Body of pancreas (tissue), 4 donors: ENCODE measurements around the gene TANC1. TPM values are rescaled to one million over a fixed set of nuclear protein-coding genes. Genes with fewer than 3 reads are reported as not detected.
"Not testable (repeated sequence)": the region's sequence is repeated elsewhere in the genome, so short reads cannot be mapped to it uniquely, and the experiment has no call there.

Source experiments
- ATAC-seq: fragments of 150-250 bp; one replicate; pipeline ENCODE4 v1.9.1; 2016
- DNase-seq, 4 donors: peaks; one replicate each; pipeline ENCODE4 v3.0.0-alpha.2; 2019
- H3K27ac ChIP-seq, 4 donors: fragments of 200-600 bp; sonication (generic); 1 replicate in 3 of 4; 2 replicates in 1 of 4; pipeline versions ENCODE4 v1.5.1 to v1.6.1; 2016 to 2019; ENCODE audit warnings: mild to moderate bottlenecking in 1 of 4, mixed read lengths in 1 of 4, moderate library complexity in 1 of 4
- H3K27me3 ChIP-seq, 2 donors: fragments of 200-600 bp; sonication (generic); one replicate each; pipeline ENCODE4 v1.6.0; 2016; ENCODE audit warnings: mild to moderate bottlenecking in 1 of 2
- H3K36me3 ChIP-seq, 2 donors: fragments of 200-600 bp; sonication (generic); replicated peaks in 1 of 2; 2 replicates each; pipeline ENCODE4 v1.5.1; 2016; ENCODE audit warnings: low read depth in 2 of 2; ENCODE audit not compliant: insufficient read depth in 1 of 2
- H3K4me1 ChIP-seq: fragments of 200-600 bp; sonication (generic); one replicate; pipeline ENCODE4 v1.6.0; 2016
- H3K4me3 ChIP-seq, 2 donors: fragments of 200-600 bp; sonication (generic); 1 replicate in 1 of 2; 2 replicates in 1 of 2; pipeline ENCODE4 v1.5.1; 2016 to 2019
- H3K9me3 ChIP-seq, 3 donors: fragments of 200-600 bp; sonication (generic); 1 replicate in 2 of 3; 2 replicates in 1 of 3; pipeline ENCODE4 v1.5.1; 2016
- POLR2A ChIP-seq, 3 donors: fragments of 450-650 bp; IDR thresholded peaks; one replicate each; pipeline ENCODE4 v1.6.1; 2016; ENCODE audit warnings: antibody characterized with exemption in 3 of 3, mild to moderate bottlenecking in 2 of 3
- WGBS, 2 donors: methylation state at CpG; one replicate each; pipeline ENCODE4 v1.1.5; 2017; 5-methylcytosine and 5-hydroxymethylcytosine counted together
- intact Hi-C: fragments of 100-400 bp; cut with DNase I; formaldehyde crosslinking; loops from one replicate; pipeline ENCODE4 v1.15.1; 2023
- total RNA-seq, 2 donors: library from RNA; depleted of rRNA; stranded (reverse); fragments of >200 nt; gene quantifications; one replicate each; pipeline ENCODE4 v1.1.0, GENCODE V29; 2016
- TF ChIP-seq, protein P1 (sequence below), 7 experiments: fragments of 450-650 bp in 4 of 7; fragments of 200-600 bp in 3 of 7; sonication (generic) in 3 of 7; IDR thresholded peaks; one replicate each; pipeline ENCODE4 v1.5.1; 2016 to 2019; ENCODE audit warnings: antibody characterized with exemption in 7 of 7

The TANC1 gene
- total RNA-seq, 2 donors from 2014 or later = 23.1 to 23.3 TPM

DNA sequence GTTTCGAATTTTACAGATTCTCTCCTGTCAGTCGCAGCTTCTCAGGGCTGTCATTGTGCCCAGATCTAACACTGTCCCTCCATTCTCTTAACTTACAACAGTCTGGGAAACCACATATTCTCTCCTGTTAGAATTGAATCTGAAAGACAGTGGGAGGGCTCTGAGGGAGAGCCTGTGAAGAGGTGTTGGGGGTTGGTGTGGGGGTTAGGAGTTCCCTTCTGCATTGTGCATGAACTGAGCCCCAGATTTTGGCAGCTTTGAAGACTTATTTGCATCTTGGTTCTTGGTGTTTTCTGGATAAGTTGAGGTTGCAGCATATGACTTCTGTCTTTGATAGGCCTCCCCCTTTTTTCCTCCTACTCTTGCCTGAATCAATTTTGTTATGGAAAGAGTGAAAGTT is 64.1 kb downstream of the TANC1 start:
- no peak overlapping the region for H3K27ac ChIP-seq
- no peak overlapping the region for H3K4me3 ChIP-seq
- H3K4me1 ChIP-seq = peaks cover 23% of the 10 kb centered on the region
- no peak for TF ChIP-seq POLR2A (IDR thresholded peaks at IDR 0.05)
- TF ChIP-seq, protein P1, sequence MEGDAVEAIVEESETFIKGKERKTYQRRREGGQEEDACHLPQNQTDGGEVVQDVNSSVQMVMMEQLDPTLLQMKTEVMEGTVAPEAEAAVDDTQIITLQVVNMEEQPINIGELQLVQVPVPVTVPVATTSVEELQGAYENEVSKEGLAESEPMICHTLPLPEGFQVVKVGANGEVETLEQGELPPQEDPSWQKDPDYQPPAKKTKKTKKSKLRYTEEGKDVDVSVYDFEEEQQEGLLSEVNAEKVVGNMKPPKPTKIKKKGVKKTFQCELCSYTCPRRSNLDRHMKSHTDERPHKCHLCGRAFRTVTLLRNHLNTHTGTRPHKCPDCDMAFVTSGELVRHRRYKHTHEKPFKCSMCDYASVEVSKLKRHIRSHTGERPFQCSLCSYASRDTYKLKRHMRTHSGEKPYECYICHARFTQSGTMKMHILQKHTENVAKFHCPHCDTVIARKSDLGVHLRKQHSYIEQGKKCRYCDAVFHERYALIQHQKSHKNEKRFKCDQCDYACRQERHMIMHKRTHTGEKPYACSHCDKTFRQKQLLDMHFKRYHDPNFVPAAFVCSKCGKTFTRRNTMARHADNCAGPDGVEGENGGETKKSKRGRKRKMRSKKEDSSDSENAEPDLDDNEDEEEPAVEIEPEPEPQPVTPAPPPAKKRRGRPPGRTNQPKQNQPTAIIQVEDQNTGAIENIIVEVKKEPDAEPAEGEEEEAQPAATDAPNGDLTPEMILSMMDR (IDR thresholded peaks at IDR 0.05) = no peak
- ATAC-seq (no peak), DNase-seq (no peak)
- no peaks in the 10 kb centered on the region for H3K27me3 ChIP-seq
- intact Hi-C loops = loop anchor here (10.0 kb wide), 1 partner anchor 82 kb away; no protein-coding TSS in a partner anchor
- no peaks in the 10 kb centered on the region for H3K9me3 ChIP-seq
- H3K36me3 ChIP-seq = no peaks in the 10 kb centered on the region
- 27 to 29% methylated on average over 2 of the region's 2 CpGs for WGBS, 2 donors

DNA sequence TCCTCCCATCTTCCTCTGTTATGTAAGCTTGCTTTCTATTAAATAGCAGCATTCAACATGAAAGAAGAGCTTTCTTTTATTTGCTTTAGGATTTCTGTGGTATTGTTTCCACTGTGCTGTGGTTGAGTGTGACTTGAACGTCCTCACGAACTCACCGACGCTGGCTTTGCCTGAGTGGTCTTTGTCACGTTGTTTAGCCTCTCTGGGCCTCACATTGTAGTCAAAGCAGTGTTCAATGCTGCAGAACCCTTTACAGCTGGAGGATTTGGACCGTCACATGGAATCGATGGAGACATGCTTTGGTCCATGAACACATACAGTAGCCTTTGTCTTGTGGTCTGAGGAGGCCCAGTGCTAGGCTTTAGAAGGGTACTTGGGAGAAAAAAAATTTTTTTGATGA is 66.3 kb downstream of the TANC1 start:
- no peaks in the 10 kb centered on the region for H3K9me3 ChIP-seq
- H3K27me3 ChIP-seq = no peaks in the 10 kb centered on the region
- no peak for ATAC-seq
- no peak overlapping the region for H3K4me3 ChIP-seq
- no peaks in the 10 kb centered on the region for H3K36me3 ChIP-seq
- intact Hi-C loops = loop anchor here (10.0 kb wide), 1 partner anchor 80 kb away; no protein-coding TSS in a partner anchor
- no peak for DNase-seq
- H3K27ac ChIP-seq = no peak overlapping the region
- H3K4me1 ChIP-seq = peaks cover 23% of the 10 kb centered on the region
- TF ChIP-seq, protein P1 (IDR thresholded peaks at IDR 0.05) = no peak
- TF ChIP-seq POLR2A (IDR thresholded peaks at IDR 0.05) = no peak
- WGBS, 2 donors = 89 to 97% methylated on average over 7 of the region's 7 CpGs

DNA sequence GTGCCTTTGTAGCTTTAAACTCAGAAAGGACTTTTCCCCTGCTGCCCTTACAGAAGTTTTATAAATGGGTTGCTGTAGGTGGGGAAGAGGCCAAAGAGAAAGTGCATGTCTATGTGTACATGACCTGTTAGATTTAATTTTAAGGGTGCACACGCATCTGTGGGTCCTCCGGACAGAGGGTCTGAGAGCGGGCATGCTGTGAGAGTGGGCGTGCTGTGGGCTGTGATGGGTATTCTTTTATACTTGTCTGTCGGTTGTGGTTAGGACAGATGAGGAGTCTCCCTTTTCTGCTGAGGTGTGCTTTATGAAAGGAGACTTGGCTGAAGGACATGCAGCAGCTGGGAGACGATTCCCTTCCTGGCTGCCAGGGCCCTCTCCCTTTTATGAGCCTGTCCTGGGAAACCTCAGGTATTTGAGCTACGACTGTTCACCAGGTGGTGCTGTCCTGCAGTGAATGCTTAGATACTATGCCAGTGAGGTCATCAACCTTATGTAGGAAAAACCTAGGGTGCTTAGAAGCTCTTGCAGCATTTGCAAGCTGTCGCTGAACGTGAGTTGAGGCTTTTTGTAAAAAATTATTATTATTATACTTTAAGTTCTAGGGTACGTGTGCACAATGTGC is 67.5 kb downstream of the TANC1 start:
- H3K4me3 ChIP-seq = no peak overlapping the region
- no peak overlapping the region for H3K27ac ChIP-seq
- TF ChIP-seq, protein P1 (IDR thresholded peaks at IDR 0.05) = peak in 6 of 7 experiments; percentile 11 to 54 (median 37)
- no peak for TF ChIP-seq POLR2A (IDR thresholded peaks at IDR 0.05)
- H3K36me3 ChIP-seq = no peaks in the 10 kb centered on the region
- WGBS, 2 donors = 77 to 78% methylated on average over 10 of the region's 10 CpGs
- intact Hi-C loops = loop anchor here (10.0 kb wide), 1 partner anchor 79 kb away; no protein-coding TSS in a partner anchor
- H3K27me3 ChIP-seq = no peaks in the 10 kb centered on the region
- H3K4me1 ChIP-seq = peaks cover 15% of the 10 kb centered on the region
- ATAC-seq (peak; percentile 71), DNase-seq (peak; percentile 26 to 55 (median 42))
- no peaks in the 10 kb centered on the region for H3K9me3 ChIP-seq

DNA sequence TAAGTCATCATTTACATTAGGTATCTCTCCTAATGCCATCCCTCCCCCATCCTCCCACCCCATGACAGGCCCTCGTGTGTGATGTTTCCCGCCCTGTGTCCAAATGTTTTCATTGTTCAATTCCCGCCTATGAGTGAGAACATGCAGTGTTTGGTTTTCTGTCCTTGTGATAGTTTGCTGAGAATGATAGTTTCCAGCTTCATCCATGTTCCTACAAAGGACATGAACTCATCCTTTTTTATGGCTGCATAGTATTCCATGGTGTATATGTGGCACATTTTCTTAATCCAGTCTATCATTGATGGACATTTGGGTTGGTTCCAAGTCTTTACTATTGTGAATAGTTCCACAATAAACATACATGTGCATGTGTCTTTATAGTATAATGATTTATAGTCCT is 68.0 kb downstream of the TANC1 start:
- not testable (repeated sequence) for DNase-seq, H3K27ac ChIP-seq, ATAC-seq, H3K36me3 ChIP-seq, H3K27me3 ChIP-seq, H3K4me3 ChIP-seq, H3K9me3 ChIP-seq
- intact Hi-C loops = loop anchor here (10.0 kb wide), 1 partner anchor 78 kb away; no protein-coding TSS in a partner anchor
- peaks cover 11% of the 10 kb centered on the region for H3K4me1 ChIP-seq
- WGBS, 2 donors = 82 to 85% methylated on average over 3 of the region's 3 CpGs

DNA sequence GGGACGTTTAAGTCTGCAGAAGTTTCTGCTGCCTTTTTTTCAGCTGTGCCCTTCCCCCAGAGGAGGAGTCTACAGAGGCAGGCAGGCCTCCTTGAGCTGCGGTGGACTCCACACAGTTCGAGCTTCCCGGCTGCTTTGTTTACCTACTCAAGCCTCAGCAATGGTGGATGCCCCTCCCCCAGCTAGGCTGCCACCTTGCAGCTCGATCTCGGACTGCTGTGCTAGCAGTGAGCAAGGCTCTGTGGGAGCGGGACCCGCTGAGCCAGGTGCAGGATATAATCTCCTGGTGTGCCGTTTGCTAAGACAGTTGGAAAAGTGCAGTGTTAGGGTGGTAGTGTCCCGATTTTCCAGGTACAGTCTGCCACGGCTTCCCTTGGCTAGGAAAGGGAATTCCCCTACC is 72.9 kb downstream of the TANC1 start:
- H3K27ac ChIP-seq, H3K36me3 ChIP-seq, DNase-seq, H3K4me3 ChIP-seq, ATAC-seq, H3K9me3 ChIP-seq, H3K27me3 ChIP-seq, intact Hi-C loops: not testable (repeated sequence)
- 92 to 95% methylated on average over 5 to 11 of the region's 11 CpGs for WGBS, 2 donors
- peaks cover 40% of the 10 kb centered on the region for H3K4me1 ChIP-seq
